GM15510 (cell line): ENCODE data around the gene SPSB4.

Experiments
- POLR2A ChIP-seq: IDR thresholded peaks from 3 replicates; pipeline ENCODE4 v1.6.1; 2011; ENCODE audit warnings: borderline replicate concordance; ENCODE audit not compliant: insufficient read length; ENCODE audit errors: extremely low read depth

Gene SPSB4

DNA sequence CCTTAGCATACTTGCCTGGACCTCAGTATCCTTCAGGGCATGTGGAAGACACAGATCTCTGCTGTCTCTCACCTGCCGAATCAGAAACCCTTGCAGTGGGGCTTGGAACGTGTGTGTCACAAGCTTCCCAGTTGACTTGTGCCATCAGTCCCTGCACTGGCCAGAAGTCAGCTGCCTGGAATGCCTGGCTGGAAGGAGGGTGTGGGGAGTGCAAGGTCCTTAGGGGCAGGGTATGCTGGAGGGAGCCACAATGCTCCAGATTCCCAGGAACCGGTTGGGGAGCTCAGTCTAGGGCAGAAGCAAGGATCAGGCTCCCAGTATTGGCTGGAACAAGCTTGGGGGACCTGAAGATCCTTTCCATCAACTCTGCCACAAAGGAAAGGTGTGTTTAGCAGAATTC lies 27.1 kb downstream of the SPSB4 start:
- TF ChIP-seq POLR2A = no peak

DNA sequence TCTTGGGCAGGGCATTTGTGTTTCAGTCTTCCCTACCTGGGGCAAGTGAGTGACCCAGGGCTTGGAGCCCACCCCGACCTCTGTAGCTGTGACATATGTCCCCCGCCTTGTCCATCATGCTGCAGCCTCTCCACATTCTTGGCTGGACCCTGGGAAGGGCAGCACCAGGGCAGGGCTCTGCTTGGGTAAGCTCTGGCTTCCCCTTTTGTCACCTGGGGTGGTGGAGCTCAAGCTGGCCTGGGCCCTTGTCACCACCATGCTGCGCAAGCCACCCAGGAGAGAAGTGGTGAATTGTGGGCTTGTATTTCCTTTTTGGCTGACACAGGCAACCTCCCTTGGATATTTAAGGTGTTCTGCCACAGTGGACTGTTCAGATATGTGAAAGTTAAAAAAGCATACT lies 29.3 kb downstream of the SPSB4 start:
- no peak for TF ChIP-seq POLR2A

DNA sequence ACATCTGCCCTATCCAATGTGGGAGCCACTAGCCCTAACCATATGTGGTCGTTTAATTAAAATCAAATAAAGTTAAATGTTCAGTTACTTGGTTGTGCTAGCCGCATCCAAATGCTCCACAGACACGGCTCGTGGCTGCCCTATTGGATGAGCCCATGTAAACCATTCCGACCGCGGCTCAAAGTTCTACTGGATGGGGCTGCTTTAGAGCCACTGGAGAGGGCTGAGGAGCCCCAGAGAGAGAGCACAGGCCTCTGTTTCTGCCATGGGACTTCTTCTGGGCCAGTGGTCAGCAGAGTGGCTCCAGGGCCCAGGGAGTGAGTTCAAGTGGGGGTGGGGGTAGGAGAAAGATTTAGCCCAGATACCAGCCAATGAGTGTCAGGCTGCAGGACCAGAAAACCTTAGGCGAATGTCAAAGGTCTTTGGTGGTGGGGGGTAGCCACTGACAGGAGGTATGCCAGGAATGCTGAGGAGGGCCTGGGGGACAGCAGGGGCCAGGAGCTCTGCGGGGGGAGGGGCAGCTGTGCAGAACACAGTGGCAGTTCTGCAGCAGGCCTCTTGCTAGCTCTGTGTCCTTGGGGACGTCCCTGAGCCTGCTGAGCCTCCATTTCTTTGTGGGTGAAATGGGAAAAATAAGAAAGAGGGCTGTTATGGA lies 30.1 kb downstream of the SPSB4 start:
- TF ChIP-seq POLR2A = no peak

DNA sequence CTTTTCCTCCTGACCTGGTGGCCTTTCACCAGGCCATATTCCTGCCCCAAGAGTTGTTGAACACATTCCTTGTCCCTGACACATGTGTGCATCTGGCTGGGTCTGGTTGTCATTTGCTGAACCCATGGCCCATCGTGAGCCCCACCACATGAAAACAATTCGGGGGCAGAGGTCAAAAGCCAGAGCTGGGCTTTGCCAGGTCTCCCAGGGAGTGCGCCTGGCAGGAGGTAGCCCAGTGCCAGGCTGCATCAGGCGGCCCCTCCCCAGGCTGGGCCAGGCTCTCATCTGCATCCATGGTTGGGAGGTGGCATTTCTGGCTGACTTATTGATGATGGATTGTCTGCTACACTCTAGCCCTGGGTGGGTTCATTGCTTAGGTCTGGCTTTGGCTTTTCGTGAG lies 30.9 kb downstream of the SPSB4 start:
- TF ChIP-seq POLR2A = no peak

DNA sequence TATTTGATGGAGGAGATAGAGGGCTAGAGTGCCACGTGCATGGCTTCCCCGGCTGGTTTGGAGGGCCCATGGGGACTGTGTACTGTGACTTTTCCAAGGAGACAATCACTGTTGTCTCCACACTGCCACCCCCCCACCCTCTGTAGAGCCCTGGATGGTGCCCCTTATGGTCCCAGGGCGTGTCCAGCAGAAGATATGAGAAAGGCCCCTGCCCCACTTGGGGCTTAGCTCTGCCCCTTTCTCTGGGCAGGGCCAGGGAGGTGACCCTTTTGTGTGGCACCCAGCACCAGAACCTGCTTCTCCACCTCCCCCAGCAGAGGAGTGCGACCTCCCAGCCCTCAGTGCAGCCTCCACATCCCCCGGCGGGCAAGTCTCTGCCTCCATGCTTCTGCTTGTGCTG lies 32.1 kb downstream of the SPSB4 start:
- TF ChIP-seq POLR2A = no peak

DNA sequence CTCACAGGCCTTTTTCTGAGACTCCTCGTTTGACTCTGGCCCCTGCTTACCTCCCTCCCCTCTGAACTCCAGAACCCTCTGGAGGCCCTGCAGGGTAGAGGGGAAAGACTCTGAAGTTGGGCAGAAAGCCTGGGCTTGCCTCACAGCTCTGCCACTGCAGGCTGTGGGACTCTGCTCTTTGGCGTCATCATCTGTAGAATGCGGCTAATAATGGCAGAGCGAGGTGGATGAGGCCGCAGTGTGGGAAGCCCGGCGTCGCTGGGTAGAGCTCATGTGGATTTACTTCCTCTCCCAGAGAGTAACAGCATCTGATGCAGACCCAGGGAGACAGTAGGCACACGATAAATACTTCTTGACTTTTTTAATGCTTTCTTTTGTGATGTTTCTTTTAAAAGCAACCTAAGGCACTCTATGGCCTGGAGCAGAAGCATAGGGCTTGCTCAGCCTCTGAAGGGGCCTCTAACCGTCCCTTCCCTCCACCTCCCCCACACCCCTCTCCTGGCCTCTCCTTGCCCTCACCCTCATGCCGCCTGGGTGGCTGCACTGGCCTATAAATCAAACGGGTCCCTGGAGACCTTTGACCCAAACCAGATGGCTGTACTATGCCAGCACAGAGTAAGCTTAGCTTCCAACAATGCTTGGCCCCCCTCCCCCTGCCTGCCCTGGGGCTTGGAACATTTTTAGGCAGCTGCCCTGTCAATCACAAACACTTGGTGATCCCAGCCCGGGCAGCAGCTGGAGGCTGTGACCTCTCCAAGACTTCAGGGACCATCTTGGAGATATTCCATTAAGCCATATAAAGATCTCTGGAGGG lies 32.9 kb downstream of the SPSB4 start:
- TF ChIP-seq POLR2A = no peak

DNA sequence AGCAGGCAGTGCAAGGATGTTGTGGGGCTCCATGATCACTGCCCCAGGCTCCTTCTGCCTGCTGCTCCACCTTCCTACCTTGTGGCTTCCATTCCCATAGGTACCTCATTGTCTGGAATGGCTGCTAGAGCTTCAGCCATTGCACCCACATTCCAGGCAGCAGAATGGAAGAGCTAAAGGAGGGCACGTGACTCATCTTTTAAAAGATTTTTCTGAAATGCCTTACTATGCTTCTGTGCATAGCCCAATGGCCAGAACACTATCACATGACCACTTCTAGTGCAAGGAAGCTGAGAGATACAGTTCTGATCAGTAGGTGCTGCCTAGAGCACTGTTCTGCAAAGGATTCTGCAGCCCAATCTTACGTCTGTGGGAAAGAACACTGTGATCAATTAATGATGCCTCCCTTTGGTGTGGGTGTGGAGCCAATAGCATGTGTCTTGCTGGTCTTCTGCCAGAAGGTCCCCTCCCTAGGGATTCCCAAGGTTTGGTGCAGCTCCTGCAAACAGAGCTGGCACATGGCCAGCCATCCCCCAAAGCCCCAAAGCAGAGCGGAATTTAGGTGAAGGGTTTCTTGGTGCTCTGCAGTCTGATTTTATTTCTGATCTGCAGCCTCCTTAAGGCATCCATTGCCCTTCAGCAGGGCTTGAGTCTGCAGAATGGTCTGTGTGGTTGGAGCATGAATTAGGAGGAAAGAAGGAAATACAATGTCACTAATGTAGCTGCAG lies 34.4 kb downstream of the SPSB4 start:
- TF ChIP-seq POLR2A = no peak

DNA sequence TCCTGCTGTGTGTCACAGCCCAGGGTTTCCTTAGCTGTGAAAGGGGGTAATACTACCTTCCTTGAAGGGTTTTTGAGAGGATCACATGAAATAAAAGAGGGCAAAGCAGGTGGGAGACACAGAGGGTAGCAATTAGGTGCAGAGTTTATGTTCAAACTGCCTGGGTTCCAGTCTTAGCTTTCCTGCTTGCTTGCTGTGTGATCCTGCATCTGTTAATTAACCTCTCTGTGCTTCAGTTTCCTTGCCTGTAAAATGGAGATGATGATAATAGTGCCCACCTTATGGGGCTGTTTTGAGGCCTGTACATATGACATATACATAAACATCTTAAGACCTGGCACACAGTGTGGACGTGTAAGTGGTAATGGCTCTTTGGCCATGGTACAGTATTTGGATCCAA lies 35.0 kb downstream of the SPSB4 start:
- no peak for TF ChIP-seq POLR2A

DNA sequence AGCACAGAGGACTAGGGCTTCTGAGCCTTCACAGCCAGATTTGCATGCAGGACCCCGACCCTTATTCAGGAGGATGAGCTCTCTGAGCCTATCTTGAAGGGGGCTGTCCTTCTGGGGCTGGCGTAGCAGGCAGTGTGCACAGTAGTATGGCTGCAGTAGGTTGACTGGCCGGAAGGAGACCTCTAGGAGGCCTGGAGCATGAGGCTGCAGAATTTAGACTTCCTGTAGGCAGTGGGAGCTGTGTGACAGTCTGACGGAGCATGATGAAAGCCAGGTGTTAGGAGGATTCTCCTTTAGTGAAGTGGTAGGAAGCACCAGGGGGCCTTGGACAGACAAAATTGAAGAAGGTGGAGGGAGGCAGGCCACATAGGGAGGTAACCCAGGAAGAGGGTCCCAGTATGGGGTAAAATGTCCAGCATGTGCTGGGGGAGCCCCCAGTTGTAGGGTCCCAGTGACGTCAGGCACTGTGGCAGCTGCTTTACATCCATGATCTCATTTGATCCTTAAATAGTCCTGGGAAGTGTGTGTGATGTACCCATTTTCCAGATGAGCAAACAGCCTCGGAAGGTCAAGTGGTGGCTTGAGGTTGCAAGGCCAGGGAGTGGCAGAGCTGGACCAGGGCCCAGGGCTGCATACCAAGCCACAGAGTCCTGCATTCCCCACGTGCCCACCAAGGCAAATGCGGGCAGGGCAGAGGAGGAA lies 36.1 kb downstream of the SPSB4 start:
- no peak for TF ChIP-seq POLR2A

DNA sequence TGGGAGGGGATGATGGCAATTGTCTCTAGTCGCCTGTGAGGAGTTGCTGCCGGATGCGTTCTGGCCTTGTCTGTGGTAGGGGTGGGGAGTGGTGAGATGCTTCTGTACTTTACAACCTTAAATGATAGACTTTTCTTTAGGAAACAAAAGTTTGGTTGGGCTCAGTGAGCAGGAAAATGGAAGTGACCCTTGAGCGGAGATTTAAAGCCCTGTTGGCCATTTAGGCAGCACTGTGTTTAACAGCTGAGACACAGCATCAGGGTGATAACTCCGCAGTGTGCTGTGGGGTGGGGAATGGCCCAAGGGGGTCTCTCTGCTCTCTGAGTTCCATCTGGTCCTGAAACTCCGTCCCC lies 36.6 kb downstream of the SPSB4 start:
- no peak for TF ChIP-seq POLR2A

DNA sequence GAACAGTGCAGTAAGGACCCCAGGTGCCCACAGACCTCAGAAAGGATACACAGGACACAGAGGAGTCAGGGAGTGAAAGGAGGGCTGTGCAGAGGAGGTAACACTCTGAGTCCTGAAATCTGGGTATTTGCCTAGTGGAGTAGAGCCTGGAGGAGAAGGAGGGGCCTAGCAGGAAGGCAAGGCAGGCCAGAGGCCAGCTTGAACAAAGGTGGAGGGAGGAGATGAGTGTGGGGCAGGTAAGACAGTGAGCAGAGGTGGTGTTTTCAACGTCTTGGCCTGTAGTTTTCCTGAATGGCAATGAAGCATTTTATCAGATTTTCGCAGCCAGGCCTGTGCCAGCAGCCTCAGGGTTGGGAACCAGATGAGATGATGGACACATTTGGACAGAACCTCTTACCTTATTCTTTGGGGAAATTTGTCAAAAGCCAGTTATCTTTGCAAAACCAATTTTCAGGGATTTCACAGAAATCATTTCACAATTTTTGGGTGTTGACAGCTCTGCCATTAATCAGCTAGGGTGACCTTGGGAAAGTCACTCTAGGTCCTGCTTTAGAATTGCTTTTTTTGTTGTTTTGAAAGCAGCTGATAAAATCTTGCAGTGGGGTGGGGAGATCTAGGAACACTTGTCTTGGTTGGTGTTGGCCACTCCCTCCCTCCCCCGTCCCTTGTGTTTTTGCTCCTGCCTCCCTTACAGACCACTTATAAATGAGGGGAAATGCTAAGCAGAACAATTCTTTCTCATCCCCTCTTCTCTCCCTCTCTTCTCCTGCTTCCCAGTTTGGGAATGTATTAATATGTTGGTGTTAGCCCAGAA lies 38.4 kb downstream of the SPSB4 start:
- TF ChIP-seq POLR2A = no peak

DNA sequence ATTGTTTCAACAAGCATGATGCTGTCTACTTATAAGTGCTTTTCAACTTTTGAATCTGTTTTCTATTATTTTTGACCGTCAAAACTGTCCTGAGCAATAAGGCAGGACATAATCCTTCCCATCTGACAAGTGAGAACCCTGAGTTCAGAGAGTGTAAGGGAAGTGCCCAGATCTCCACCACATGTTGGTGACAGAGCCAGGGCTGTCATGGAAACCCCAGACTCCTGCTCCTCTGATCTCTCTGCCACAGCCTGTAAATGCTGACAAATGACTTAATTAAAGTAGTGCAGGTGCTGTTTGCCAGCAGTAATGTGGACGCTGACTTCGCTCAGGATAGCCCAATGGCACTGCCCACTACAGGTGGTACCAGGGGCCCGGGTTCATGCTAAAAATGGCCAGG lies 40.3 kb downstream of the SPSB4 start:
- TF ChIP-seq POLR2A = no peak

DNA sequence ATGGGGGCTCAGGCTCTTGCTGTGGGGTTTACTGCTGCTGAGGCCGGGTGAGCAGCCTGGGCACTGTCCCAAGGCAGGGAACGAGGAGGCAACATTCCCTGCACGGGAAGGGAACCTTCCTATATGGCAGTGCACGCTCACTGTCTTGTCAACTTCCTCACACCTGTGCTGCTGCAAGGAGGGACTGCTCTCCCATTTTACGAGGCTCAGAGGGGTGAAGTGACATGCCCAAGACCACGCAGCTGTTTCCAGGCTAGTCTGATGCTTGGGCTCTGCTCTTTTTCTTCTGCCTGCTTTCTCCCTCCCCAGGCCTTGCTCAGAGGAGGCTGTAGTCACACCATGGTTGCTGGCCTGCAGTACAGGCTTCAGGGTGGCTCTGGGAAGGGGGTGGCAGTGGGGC lies 41.5 kb downstream of the SPSB4 start:
- no peak for TF ChIP-seq POLR2A

DNA sequence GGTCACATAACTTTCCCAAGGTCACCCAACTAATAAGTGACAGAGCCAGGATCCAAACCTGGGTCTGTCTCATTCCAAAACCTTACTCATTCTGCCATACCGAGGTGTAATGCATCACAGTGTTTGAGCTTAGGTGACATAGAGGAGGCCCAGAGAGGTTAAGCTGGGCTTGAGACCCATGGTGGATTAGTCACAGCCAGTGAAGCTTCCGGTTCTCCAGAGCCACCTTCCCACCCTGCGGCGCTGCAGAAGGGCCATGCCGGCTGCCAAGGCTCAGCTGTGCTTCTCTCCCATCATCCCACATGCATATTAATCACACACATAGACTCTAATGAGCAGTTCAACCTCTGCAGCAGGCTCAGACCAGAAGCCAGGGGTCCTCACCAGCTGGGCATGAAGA lies 42.2 kb downstream of the SPSB4 start:
- no peak for TF ChIP-seq POLR2A

DNA sequence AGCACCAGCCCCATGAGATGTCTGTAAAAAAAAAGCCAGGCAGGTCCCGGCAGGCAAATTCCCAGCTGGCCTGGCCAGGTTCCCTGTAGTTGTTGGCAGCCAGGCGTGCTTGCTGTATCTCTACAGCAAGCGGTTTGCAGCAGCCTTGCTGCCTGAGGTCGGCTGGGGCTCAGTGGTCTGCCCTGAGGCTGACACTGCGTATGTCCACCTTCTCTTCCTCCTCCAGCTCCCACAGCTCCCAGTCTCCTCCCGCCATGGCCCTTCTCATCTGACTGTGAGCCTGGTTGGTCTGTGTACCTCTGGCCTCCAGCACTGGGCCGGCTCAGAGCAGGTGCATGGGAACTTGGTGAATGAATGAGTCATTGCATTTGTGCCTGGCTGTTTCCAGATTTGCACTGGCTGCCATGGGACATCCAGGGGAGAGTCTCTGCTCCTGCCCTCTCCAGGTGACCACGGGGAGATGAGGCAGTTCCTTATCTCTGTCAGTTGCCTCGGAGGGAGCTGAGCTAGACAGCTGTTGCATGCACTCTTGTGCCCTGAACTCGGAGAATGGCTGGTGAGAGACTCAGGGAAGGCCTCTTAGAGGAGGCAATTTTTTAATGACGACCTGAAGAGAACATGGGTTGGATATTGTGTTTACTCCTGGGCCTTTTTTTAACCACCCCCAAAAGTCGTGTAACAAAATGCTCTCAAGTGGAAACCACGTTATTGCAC lies 43.0 kb downstream of the SPSB4 start:
- no peak for TF ChIP-seq POLR2A
